KBM-7 (cell line): ENCODE measurements around the gene SBNO1.
A peak's percentile ranks its signal among the peaks of the same experiment; 100 is the strongest.

Experiments used
- DNase-seq: peaks from one replicate; pipeline ENCODE4 v3.0.0-alpha.2; 2015
- in situ Hi-C: fragments of 300-500 bp; cut with MboI; formaldehyde crosslinking; loops from 2 replicates; pipeline ENCODE4 v1.14.3; 2020; ENCODE audit warnings: low sequenced_read_pairs, low pct_unique_long_range_greater_than_20kb, mixed read lengths

Gene SBNO1

GRCh38 chr12:123283461-123283860, 81.2 kb downstream of the SBNO1 start:
- DNase-seq = no peak
- in situ Hi-C loops = no loop called here

GRCh38 chr12:123282111-123282510, 82.5 kb downstream of the SBNO1 start:
- no peak for DNase-seq
- in situ Hi-C loops = no loop called here

- in situ Hi-C loops = no loop called here
- no peak for DNase-seq
Observed at GRCh38 chr12:123280971-123281370, 83.7 kb downstream of the SBNO1 start.

GRCh38 chr12:123278101-123278627, 86.5 kb downstream of the SBNO1 start:
- in situ Hi-C loops = no loop called here
- peak; percentile 76 for DNase-seq

GRCh38 chr12:123273166-123273565, 91.5 kb downstream of the SBNO1 start:
- no peak for DNase-seq
- in situ Hi-C loops = no loop called here

- in situ Hi-C loops = no loop called here
- DNase-seq = peak; percentile 35
Observed at GRCh38 chr12:123271001-123271668, 93.5 kb downstream of the SBNO1 start.

- DNase-seq = no peak
- in situ Hi-C loops = no loop called here
Observed at GRCh38 chr12:123270214-123271000, 94.2 kb downstream of the SBNO1 start.

- in situ Hi-C loops = no loop called here
- DNase-seq = no peak
Observed at GRCh38 chr12:123269896-123270213, 94.8 kb downstream of the SBNO1 start.

GRCh38 chr12:123269395-123269892, 95.2 kb downstream of the SBNO1 start:
- in situ Hi-C loops = no loop called here
- DNase-seq = no peak

- no peak for DNase-seq
- in situ Hi-C loops = no loop called here
Observed at GRCh38 chr12:123268850-123269249, 95.8 kb downstream of the SBNO1 start.

- DNase-seq = peak; percentile 64
- in situ Hi-C loops = no loop called here
Observed at GRCh38 chr12:123267991-123268843, 96.4 kb downstream of the SBNO1 start.

- in situ Hi-C loops = no loop called here
- no peak for DNase-seq
Observed at GRCh38 chr12:123267335-123267920, 97.2 kb downstream of the SBNO1 start.

- in situ Hi-C loops = no loop called here
- DNase-seq = no peak
Observed at GRCh38 chr12:123266679-123267277, 97.9 kb downstream of the SBNO1 start.

- no peak for DNase-seq
- in situ Hi-C loops = no loop called here
Observed at GRCh38 chr12:123265851-123266678, 98.6 kb downstream of the SBNO1 start.

- no peak for DNase-seq
- in situ Hi-C loops = no loop called here
Observed at GRCh38 chr12:123264642-123265041, 100.0 kb downstream of the SBNO1 start.

GRCh38 chr12:123263196-123263817, 101.3 kb downstream of the SBNO1 start:
- DNase-seq = no peak
- in situ Hi-C loops = no loop called here

- in situ Hi-C loops = no loop called here
- no peak for DNase-seq
Observed at GRCh38 chr12:123261196-123261595, 103.5 kb downstream of the SBNO1 start.

- in situ Hi-C loops = no loop called here
- DNase-seq = no peak
Observed at GRCh38 chr12:123260081-123260480, 104.6 kb downstream of the SBNO1 start.
